Stimulated activated CD4-positive, alpha-beta T cell treated with anti-CD3 and anti-CD28 coated beads, Interleukin-15, amount 100 ng/mL, for 24 hours (primary cell): ENCODE results near the gene XYLT1.
"Not testable (repeated sequence)": the region's sequence is repeated elsewhere in the genome, so short reads cannot be mapped to it uniquely, and the experiment has no call there.

Source experiments
- DNase-seq: peaks from one replicate; pipeline ENCODE4 v3.0.0-alpha.2; 2020

The XYLT1 gene

DNA sequence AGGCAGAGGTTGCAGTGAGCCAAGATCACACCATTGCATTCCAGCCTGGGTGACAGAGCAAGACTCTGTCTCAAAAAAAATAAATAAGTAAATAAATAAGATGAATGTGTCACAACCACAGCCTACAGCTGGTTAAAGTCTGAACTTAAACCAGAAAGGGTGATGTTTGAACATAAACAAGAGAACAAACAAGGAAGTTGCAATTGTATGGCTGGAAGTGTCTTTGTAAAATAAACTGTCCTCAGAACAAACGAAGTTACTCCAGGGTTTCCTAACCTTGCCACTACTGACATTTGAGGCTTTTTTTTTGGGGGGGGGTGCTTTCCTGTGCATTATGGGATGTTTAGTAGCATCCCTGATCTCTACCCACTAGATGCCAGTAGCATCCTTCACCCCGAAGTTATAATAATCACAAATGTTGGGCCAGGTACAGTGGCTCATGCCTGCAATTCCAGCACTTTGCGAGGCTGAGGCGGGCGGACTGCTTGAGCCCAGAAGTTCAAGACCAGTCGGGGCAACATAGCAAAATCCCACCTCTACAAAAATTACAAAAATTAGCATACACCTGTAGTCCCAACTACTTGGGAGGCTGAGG is 119.2 kb downstream of the XYLT1 start:
- DNase-seq: no peak

DNA sequence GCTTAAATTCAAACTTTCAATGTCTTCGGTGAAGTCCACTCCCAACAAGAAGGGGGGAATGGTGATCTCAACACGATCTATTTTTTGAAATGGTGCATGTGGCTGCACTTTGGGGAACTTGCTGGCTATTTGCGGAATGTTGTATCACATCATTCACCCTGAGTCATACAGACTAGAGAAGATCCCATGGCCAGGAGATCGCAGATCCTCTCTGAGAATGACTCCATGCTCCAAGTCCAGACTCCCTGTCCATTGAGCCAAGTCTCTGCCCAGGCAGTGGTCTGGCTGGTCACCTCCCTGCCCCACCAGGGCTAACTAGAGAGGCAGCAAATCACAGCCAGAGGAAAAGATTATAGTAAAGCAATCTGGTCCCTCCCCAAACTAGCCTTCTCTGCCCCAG is 120.6 kb downstream of the XYLT1 start:
- no peak for DNase-seq

DNA sequence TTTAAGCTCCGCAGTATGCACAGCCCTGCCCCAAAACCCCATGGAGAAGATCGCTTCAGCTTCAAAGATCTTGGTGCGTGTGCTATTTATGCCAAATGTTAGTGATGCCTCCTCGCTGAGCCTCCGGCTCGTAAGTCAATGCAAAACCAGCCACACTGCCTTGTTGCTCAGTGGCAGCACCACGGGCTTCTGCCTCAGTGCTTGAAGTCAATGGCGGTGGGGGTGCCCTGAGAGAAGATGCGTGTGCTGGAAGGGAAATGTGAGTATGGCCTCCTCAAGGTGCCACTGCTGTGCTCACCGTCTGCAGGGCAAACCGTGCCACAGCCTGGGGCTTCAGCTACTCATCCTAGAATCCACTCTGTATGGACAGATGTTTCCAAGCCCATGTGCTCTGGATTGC is 121.9 kb downstream of the XYLT1 start:
- DNase-seq: no peak

DNA sequence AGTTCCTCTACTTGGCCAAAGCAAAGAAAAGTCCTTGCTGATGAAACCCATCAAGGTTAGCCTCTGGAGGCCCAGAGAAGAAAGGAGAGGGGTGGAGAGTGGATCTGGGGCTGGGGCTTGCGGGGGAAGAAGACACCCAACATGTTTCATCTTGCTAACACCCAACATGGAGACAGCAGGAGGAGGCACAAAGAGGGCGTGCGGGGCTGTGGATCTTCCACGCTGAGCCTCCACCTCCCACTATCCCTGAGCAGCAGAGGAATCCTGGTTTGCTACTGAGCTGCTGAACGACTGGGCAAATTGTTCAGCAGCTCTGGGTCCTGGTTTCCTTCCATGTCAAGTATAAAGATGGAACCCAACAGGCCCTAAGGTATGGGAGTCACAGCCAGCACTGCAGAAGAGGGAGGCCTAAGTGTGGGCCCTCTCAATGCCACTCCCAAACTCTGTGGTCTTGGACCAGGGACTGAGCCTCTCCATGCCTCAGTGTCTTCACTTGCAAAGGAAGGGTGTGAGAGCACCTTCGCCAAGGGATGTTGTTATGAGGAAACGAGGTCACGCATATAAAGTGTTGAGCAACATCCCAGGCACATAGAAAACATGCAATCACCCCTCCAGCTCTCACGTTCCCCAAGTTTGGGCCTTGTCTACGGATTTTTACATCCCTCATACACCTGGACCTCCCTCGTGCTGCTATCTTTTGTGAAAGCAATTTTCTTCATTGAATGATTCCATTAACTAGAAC is 122.5 kb downstream of the XYLT1 start:
- no peak for DNase-seq

DNA sequence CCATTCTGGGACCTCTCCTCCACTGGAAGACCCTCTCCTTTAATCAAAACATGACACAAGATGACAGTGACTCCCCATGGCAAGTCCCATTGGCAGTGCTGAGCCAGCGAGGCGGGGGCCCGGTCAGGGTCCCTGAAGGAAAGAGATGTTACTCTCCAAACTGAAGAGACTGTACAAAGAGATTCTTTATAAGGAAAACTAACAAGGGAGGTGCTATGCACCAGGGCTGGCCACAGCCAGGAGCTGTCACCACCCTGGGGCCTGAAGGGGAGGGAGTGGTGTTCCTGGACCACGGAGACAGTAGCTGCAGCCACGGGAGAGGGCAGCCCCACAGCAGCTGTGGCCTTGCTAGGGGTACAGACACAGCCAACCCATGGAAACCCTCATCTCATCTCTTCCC is 123.1 kb downstream of the XYLT1 start:
- no peak for DNase-seq

DNA sequence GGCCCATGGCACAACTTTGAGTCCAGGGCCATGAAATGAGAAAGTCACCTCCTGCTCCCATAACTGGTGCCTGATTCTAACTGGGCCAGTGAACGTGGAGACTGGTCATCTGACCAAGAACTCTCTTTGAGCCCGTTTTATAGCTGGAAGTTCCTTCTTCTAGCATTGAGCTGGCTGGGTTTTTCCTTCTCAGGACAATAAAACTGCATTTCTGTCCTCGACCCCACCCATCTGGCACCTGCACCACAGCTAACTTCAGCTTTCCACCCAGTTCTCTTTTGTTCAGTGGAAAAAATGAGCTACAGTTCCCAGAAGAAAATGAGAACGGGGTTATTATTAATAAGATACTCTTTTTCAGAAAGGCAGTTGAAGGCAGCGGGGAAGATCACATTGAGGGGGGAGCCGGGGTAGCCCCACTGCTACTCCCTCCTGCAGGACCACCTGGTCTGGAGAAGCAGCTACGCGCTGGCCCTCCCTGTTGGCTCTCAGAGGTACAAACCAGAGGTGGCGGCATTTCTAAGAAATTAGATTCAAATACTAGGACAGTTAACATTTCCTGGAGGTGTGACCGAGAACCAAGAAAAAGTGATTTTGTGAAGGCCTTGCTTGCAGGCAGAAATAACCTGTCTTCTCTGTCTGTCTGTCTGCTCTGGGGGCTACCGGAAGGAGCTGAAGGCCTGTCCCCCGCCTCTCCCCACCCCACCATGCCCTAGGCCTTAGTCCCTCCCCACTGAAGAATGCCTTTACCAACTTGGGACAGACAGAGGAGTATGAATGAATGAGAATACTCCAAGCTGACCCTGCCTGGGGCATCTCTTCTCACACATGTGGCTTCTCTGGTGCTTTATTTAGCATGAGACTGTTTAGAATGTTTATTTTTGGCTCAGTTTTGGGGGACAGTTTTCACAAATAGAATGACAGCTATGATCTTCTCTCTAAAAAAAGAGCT is 123.9 kb downstream of the XYLT1 start:
- DNase-seq: peak; percentile 56

DNA sequence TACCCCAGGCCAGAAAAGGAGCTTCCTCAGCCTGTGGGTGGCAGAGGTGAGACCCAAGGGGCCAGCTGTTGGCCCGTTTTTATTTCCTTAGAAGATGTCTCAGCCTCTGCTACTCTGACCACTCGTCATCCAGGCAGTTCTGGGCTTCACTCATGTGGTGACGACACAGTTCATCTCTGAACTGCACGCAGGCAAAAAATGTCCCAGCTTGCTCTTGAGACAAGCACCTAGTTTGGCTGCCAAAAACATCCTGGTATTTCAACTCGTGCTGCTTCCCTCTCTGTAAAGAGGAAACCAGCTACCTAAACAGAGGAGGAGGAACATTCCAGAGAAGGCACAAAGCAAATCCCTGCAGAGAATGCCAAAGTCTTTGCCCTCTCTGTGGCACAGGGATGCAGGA is 125.7 kb downstream of the XYLT1 start:
- DNase-seq: peak; percentile 28

DNA sequence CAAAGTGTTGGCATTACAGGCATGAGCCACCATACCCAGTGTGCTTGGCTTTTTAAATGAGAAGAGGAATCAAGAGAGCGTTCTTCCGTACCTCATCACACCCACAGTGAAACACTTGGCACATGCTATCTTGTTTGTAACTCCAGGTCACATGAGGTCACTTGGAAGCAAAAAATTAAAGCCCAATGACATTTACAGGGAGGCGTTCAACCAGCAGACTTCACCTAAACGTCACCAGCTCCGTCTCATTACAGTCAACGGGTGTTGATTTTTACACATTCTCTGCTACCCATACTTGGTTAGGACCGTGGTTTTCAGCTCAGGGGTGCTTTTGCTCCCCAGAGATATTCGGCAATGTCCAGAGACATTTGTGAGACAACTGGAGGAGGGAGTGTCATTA is 127.0 kb downstream of the XYLT1 start:
- DNase-seq: no peak

DNA sequence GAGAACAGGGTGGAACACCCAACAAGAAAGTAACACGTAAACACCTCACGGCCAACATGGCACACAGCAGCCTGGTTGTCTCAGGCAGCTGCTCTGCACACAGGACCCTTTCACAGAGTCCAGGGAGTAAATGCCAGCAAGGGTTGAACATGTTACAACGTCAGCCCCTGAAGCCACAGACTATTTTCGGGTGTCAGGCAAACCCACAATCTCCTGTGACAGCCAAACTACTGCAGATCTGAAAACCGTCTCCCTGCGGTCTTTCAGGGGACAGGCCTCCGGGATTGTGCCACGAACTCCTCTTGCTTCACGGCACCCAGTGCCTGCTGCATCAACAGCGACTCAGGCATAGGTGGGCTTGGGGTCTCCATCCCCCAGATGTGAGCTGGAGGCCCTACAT is 127.7 kb downstream of the XYLT1 start:
- peak; percentile 37 for DNase-seq

DNA sequence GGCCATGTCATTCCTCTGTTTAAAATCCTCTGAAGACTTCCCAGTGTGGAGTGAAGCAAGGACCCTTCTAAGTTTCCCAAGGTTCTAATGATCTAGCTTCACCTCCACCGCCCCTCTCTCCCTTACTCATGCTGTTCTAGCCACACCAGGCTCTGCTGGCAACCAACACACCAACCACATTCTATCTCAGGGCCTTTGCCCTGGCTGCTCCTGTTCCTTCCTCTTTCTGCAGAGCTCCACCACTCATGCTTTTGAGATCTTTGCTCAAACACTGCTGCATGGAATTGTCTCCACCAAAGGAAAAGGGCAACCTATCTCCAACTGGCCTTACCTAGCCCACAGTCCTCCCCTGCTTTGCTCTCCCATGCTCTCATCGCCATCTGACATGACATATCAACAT is 128.7 kb downstream of the XYLT1 start:
- no peak for DNase-seq

DNA sequence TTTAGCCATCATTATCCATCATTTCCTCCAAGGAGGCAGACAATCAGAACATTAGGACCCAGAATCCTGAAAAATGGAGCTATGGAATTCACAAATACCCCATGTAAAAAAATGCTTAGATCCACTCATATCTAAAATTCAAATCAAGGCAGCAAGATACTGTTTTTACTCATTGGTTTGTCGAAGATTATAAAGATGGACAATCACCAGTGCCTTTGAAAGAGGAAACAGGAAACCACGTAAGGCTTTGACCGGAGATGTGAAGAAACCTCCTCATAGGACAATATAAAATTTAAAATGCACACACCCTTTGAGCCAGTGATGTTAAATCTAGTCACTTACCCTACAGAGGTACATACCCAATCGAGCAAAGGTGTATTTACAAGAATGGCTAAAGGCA is 130.0 kb downstream of the XYLT1 start:
- no peak for DNase-seq

DNA sequence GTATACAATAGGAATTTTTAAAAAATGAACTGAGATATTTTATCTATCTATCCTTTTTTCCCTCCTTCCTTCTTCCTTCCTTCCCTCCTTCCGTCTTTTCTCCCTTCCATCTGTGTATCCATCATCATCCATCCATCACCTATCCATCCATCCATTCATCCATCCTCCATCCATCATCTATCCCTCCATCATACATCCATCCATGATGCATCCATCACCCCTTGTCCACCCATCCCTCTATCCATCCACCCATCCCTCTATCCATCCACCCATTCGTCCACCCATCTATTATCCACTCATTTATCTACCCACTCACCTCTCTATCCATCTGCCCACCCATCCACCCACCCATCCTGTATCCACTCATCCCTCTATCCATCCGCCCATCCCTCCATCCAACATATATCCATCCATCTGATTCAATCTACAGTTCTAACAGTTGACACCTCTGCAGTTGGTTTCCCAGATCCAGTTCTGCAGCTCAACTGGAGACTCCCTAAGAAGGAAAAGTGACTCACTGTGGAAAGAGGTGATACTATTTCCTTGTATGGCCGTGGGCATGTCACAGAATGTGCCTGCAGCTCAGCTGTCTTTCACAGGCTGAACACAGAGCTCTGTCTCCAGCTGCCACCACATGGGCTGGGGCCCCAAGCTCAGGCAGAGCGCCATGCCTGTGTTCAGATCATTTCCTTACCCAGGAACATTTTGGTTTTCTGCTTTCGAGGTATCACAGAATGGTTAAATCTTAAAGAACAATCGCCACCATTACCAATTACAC is 130.8 kb downstream of the XYLT1 start:
- no peak for DNase-seq

DNA sequence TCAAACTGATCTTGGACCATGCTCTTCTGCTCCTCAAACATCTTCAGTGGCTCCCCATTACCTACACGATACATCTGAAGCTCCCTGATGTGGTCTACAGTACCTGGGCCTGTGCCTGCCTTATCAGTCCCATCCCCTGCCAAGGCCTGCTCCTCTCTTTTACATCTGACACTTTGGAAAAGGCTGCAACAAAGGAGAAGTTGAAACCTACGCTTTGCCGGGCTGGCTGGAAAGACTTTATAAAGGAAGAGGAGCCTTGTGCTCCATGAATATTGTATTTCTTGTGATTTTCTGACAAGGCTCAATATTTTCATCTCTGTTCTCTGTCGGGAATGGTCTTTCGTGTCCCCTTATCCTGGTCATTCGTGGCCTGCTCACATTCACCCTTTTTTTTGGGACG is 132.5 kb downstream of the XYLT1 start:
- DNase-seq: no peak

DNA sequence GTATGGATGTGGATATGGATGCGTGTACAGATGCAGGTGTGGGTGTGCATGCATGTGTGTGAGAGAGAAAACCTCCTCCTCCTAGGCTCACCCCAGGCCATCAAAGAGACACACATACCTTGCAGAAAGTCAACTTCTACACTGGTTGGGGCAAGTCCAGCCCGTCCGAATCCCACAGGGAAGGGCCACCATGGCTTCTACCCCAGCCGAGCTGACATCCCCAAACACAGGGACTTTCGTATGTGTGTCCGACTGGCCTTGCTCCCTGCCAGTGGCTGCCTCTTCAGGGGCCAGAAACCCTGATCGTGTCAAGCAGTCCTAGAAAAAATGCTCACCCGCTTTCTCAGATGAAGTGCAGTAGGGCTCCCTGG is 134.2 kb downstream of the XYLT1 start:
- DNase-seq: no peak

DNA sequence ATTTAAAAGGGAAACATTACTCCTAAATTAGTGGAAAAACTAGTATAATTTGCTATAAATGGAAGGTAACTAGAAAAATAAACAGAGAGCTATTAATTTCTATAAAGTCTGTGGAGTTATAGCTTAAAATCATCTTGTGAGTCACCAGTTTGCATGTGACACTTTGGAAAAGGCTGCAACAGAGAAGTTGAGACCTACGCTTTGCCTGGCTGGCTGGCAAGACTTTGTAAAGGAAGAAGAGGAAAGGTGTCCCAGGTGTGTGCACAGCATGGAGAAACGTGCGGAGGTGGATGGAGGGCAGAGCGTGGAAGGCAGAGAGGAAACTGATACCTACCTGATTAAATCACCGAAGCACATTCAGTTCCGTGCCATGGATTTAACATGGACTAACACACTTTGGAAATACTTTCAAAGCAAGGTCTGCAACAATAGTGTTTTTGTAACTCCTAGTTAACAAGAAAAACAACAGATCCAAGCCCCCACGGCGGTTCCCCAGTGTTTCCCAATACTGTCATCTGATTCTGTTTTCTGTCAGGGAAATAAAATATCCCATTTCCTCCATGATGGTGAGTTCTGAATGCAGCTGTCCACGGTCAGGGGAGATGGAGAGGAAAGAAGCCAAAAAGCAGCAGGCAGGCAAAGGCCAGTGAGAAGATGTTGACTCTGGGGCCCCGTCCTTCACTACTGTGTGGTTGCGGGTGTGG is 134.8 kb downstream of the XYLT1 start:
- no peak for DNase-seq

DNA sequence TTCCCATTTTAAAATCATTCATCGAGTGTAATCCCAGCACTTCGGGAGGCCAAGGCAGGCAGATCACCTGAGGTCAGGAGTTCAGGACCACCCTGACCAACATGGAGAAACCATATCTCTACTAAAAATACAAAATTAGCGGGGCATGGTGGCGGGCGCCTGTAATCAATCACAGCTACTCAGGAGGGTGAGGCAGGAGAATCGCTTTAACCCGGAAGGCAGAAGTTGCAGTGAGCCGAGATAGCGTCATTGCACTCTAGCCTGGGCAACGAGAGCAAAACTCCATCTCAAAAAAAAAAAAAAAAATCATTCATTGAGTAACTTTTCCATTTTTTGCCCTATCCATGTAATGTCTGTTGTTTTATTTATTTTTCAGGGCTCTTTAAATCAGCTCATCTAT is 135.4 kb downstream of the XYLT1 start:
- not testable (repeated sequence) for DNase-seq

DNA sequence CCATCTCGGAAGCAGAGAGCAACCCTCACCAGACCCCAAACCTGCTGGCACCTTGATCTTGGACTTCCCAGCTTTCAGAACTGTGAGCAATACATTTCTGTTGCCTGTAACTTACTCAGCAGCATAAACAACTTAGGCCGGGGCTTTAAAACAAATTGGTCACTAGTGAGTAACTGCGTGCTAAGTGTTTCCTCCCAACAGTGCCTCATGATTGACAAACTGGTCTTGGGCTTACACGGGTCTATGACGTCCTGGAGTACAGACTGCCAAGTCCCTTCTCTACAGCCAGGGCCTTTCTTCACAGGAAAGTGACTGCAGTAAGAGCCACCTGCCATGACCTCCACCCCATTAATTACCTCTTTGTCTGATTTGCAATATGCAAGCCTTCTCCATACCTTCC is 136.7 kb downstream of the XYLT1 start:
- no peak for DNase-seq

DNA sequence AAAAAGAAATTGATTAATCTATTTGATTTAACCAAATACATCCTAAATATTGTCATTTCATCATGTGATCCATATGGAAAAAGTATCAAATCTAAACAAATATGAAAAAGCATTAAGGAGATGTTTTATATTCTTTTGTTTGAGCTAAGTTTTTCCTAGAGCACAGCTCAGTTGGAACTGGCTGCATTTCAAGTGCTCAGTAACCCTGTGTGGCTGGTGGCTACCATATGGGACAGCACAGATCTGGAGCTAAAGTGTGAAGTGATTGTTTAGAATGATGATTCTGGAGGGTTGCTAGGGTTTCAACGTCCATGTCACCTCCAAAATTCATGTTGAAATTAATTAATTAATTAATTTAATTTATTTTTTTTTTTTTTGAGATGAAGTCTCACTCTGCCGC is 137.5 kb downstream of the XYLT1 start:
- DNase-seq: no peak

DNA sequence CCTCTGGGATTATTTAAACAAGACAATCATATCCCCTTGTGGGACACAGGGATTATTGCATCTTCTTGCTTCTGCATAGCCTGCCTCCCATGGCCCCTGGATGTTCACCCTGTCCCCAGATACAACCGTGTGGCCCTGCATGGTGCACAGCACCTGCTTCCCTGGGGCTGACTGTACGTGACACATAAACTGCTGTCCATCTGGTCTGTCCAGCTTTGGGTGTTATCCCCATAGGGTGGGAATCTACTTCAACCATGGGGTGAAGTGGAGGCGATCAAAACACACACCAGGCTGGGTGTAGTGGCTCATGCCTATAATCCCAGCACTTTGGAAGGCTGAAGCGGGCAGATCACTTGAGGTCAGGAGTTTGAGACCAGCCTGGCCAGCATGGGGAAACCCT is 138.8 kb downstream of the XYLT1 start:
- no peak for DNase-seq

DNA sequence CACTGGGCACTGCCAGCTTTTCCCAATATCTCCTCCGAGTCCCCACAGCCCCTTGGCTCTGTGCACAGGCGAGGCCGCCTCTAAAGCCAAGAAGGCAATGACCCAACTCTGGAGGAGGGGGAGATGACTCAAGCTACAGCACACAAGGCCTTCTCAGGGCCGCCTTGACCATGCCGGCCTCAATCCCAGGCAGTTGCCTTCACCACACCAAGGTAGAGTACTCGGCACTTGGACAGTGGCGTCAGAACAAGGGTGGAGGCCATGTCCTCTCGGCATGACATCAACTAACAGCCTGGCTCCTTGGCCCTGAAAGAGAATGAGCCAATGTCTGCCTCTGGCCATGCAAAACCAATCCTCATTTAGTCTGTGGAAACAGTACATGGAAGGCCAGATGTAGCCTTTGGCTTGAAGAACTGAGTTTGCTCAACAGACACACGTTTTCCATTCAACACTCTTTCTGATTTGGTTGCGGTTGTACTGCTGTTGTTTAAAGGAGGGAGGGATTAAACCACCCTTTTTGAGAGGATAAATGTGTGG is 139.6 kb downstream of the XYLT1 start:
- no peak for DNase-seq

DNA sequence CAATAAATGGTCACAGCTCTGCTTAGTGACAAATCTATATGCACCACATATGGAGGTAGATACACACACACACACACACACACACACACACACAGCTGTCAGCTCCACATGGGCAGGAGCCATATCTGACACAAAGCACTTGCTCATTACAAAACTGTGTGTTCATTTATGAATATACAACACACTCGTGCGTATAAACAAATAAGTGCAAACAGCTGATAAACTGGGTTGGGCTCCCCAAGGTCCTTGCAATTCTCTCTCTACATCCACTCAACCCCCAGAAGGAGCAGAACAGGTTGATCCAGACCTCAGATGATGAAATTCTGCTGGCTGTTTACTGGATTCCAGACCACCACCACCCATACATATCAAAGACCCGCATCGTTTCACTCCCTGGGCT is 140.7 kb downstream of the XYLT1 start:
- DNase-seq: no peak

DNA sequence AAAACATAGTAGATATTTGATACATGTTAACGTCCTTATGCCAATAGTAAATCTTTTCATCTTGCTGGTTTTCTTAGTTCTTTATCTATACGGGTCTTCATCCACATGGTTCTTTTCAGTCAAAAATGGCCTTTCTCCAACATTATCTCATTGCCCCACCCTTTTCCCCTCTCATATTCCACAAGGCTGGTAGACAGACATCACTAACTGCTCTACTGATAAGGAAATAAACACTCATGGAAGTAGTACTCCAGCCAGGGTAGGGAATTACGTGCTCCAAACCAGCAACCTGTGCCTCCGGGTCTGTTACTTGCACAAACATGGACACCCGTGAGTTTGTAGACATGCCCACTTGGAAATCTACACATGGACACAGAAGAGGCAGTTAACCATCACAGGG is 141.4 kb downstream of the XYLT1 start:
- no peak for DNase-seq
